CD14-positive monocyte (primary cell): ENCODE data around the gene SCAI. TPM values are rescaled to one million over a fixed set of nuclear protein-coding genes. Genes with fewer than 3 reads are reported as not detected.
"Not testable (repeated sequence)": the region's sequence is repeated elsewhere in the genome, so short reads cannot be mapped to it uniquely, and the experiment has no call there.

Source experiments
- DNase-seq, 3 donors: peaks; one replicate each; pipeline ENCODE4 v3.0.0-alpha.2; 2011 to 2022
- H2AFZ ChIP-seq: 2 replicates; pipeline ENCODE4 v1.6.0; 2012; ENCODE audit warnings: mild to moderate bottlenecking, low read depth, low read length, inconsistent platforms; ENCODE audit not compliant: insufficient read depth, poor library complexity, severe bottlenecking
- H3K27ac ChIP-seq, 2 donors: 1 replicate in 1 of 2; 2 replicates in 1 of 2; pipeline ENCODE4 v1.5.1; 2012 to 2013; ENCODE audit warnings: low read length in 2 of 2, control low read depth in 1 of 2, inconsistent platforms in 1 of 2, low read depth in 1 of 2, mild to moderate bottlenecking in 1 of 2
- H3K27me3 ChIP-seq, 2 donors: one replicate each; pipeline versions ENCODE4 v1.6.0 to v1.6.1; 2011 to 2013; ENCODE audit warnings: low read length in 2 of 2; ENCODE audit not compliant: control insufficient read depth in 2 of 2, insufficient read depth in 2 of 2
- H3K36me3 ChIP-seq, 2 donors: replicated peaks in 1 of 2; 1 replicate in 1 of 2; 2 replicates in 1 of 2; pipeline versions ENCODE4 v1.5.1 to v1.6.1; 2012 to 2013; ENCODE audit warnings: low read length in 2 of 2, control low read depth in 1 of 2, inconsistent platforms in 1 of 2, mild to moderate bottlenecking in 1 of 2; ENCODE audit not compliant: insufficient read depth in 2 of 2, control insufficient read depth in 1 of 2
- H3K4me1 ChIP-seq, 2 donors: 1 replicate in 1 of 2; 2 replicates in 1 of 2; pipeline versions ENCODE4 v1.5.1 to v1.6.1; 2012 to 2013; ENCODE audit warnings: low read length in 2 of 2, control low read depth in 1 of 2, inconsistent platforms in 1 of 2, mild to moderate bottlenecking in 1 of 2, moderate library complexity in 1 of 2; ENCODE audit not compliant: insufficient read depth in 2 of 2, control insufficient read depth in 1 of 2
- H3K4me2 ChIP-seq: replicated peaks from 2 replicates; pipeline ENCODE3; 2012; ENCODE audit warnings: low read length, moderate library complexity, mild to moderate bottlenecking; ENCODE audit not compliant: poor library complexity, severe bottlenecking; ENCODE audit errors: extremely low read depth
- H3K4me3 ChIP-seq, 3 experiments: fragments of 200-600 bp in 1 of 3; sonication (generic) in 1 of 3; replicated peaks in 1 of 3; 1 replicate in 2 of 3; 2 replicates in 1 of 3; pipeline ENCODE4 v1.5.1; 2011 to 2013; ENCODE audit warnings: low read length in 3 of 3, mild to moderate bottlenecking in 3 of 3, control low read depth in 2 of 3, low read depth in 2 of 3, inconsistent platforms in 1 of 3, moderate library complexity in 1 of 3
- H3K79me2 ChIP-seq: 2 replicates; pipeline ENCODE4 v1.6.0; 2012; ENCODE audit warnings: mild to moderate bottlenecking, control low read depth, inconsistent platforms, low read length, moderate library complexity; ENCODE audit not compliant: insufficient read depth
- H3K9ac ChIP-seq: 2 replicates; pipeline ENCODE4 v1.6.0; 2017; ENCODE audit warnings: low read length, mild to moderate bottlenecking; ENCODE audit not compliant: insufficient read depth, poor library complexity, severe bottlenecking
- H3K9me3 ChIP-seq, 2 donors: replicated peaks in 1 of 2; 1 replicate in 1 of 2; 2 replicates in 1 of 2; pipeline versions ENCODE4 v1.5.1 to v1.6.1; 2012 to 2013; ENCODE audit warnings: low read length in 2 of 2, control low read depth in 1 of 2; ENCODE audit not compliant: control insufficient read depth in 1 of 2, insufficient read depth in 1 of 2
- H4K20me1 ChIP-seq: 2 replicates; pipeline ENCODE4 v1.6.0; 2012; ENCODE audit warnings: mild to moderate bottlenecking, low read length, control low read depth, moderate library complexity; ENCODE audit not compliant: insufficient read depth
- H3K27ac Mint-ChIP-seq, 7 donors: one replicate each; pipeline ENCODE4 v1.8.0; 2020; ENCODE audit warnings: mild to moderate bottlenecking in 7 of 7, mixed read lengths in 7 of 7, moderate library complexity in 6 of 7, inconsistent platforms in 2 of 7
- H3K27me3 Mint-ChIP-seq, 3 donors: one replicate each; pipeline ENCODE4 v1.8.0; 2021 to 2022; ENCODE audit warnings: low read depth in 3 of 3, mild to moderate bottlenecking in 3 of 3, mixed read lengths in 3 of 3, moderate library complexity in 3 of 3, inconsistent platforms in 1 of 3
- H3K36me3 Mint-ChIP-seq, 2 donors: one replicate each; pipeline ENCODE4 v1.8.0; 2020; ENCODE audit warnings: mixed read lengths in 2 of 2, inconsistent platforms in 1 of 2, mild to moderate bottlenecking in 1 of 2
- H3K4me1 Mint-ChIP-seq: one replicate; pipeline ENCODE4 v1.8.0; 2020; ENCODE audit warnings: mild to moderate bottlenecking, mixed read lengths
- H3K4me3 Mint-ChIP-seq, 2 donors: one replicate each; pipeline ENCODE4 v1.8.0; 2020; ENCODE audit warnings: mild to moderate bottlenecking in 2 of 2, mixed read lengths in 2 of 2, moderate library complexity in 1 of 2
- H3K9me3 Mint-ChIP-seq, 7 donors: one replicate each; pipeline ENCODE4 v1.8.0; 2020 to 2022; ENCODE audit warnings: mixed read lengths in 7 of 7, mild to moderate bottlenecking in 6 of 7, moderate library complexity in 6 of 7, inconsistent platforms in 2 of 7
- WGBS: methylation state at CpG from one replicate; pipeline ENCODE4 v1.1.5; 2013; ENCODE audit warnings: missing lambda C conversion rate; ENCODE audit not compliant: insufficient coverage; 5-methylcytosine and 5-hydroxymethylcytosine counted together
- intact Hi-C, 2 donors: fragments of 100-400 bp; cut with micrococcal nuclease; formaldehyde crosslinking; loops; one replicate each; pipeline versions ENCODE4 v1.15.0 to v1.15.1; 2023
- polyA plus RNA-seq, 3 donors: library from polyadenylated mRNA; depleted of rRNA in 1 of 3; unstranded in 2 of 3; stranded (reverse) in 1 of 3; fragments of 300-500 nt in 2 of 3; fragments of >200 nt in 1 of 3; fragmentation: Illumina TruSeq in 2 of 3; gene quantifications; 1 replicate in 2 of 3; 2 replicates in 1 of 3; pipeline ENCODE4 v1.2.3, GENCODE V29; 2012 to 2021
- TF ChIP-seq, protein P1 (sequence below): fragments of 200-600 bp; IDR thresholded peaks from one replicate; pipeline ENCODE4 v1.8.0; 2022; ENCODE audit warnings: antibody characterized with exemption, mild to moderate bottlenecking

SCAI gene
- polyA plus RNA-seq, 3 donors: 0.76 to 1.4 (median 0.84) TPM

- no peak for DNase-seq
- peaks cover 76 to 83% of the 10 kb centered on the region in 2 donors for H3K36me3 ChIP-seq
- TF ChIP-seq, protein P1, sequence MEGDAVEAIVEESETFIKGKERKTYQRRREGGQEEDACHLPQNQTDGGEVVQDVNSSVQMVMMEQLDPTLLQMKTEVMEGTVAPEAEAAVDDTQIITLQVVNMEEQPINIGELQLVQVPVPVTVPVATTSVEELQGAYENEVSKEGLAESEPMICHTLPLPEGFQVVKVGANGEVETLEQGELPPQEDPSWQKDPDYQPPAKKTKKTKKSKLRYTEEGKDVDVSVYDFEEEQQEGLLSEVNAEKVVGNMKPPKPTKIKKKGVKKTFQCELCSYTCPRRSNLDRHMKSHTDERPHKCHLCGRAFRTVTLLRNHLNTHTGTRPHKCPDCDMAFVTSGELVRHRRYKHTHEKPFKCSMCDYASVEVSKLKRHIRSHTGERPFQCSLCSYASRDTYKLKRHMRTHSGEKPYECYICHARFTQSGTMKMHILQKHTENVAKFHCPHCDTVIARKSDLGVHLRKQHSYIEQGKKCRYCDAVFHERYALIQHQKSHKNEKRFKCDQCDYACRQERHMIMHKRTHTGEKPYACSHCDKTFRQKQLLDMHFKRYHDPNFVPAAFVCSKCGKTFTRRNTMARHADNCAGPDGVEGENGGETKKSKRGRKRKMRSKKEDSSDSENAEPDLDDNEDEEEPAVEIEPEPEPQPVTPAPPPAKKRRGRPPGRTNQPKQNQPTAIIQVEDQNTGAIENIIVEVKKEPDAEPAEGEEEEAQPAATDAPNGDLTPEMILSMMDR: no peak
- no peaks in the 10 kb centered on the region for H3K27me3 Mint-ChIP-seq
- H3K9me3 ChIP-seq: no peaks in the 10 kb centered on the region
- H3K9ac ChIP-seq: no peak overlapping the region
- H3K4me2 ChIP-seq: no peak overlapping the region
- WGBS: 100% methylated on average over 1 of the region's 3 CpGs
- H3K27me3 ChIP-seq: no peaks in the 10 kb centered on the region
- H3K79me2 ChIP-seq: no peaks in the 10 kb centered on the region
- no peak overlapping the region for H3K27ac ChIP-seq
- H4K20me1 ChIP-seq: no peaks in the 10 kb centered on the region
- intact Hi-C loops: no loop called here
- H3K4me1 ChIP-seq: peaks cover 7 to 12% of the 10 kb centered on the region in 2 donors
- no peak overlapping the region for H3K4me3 ChIP-seq
- H3K9me3 Mint-ChIP-seq: no peaks in the 10 kb centered on the region
- H3K36me3 Mint-ChIP-seq: peaks cover 64 to 73% of the 10 kb centered on the region in 2 donors
- no peak overlapping the region for H3K4me3 Mint-ChIP-seq
- H3K4me1 Mint-ChIP-seq: peaks cover 10% of the 10 kb centered on the region
- H3K27ac Mint-ChIP-seq: no peak overlapping the region
- H2AFZ ChIP-seq: no peak overlapping the region
Measured at GRCh38 chr9:124928116-124928515, 215.2 kb downstream of the SCAI start.

GRCh38 chr9:124920394-124920793 lies 222.9 kb downstream of the SCAI start:
- H3K79me2 ChIP-seq, H3K27me3 Mint-ChIP-seq, H3K27ac ChIP-seq, H2AFZ ChIP-seq, H3K4me3 ChIP-seq, H3K4me1 Mint-ChIP-seq, H3K9me3 Mint-ChIP-seq, H3K9ac ChIP-seq, intact Hi-C loops, H4K20me1 ChIP-seq, H3K4me3 Mint-ChIP-seq, DNase-seq, H3K9me3 ChIP-seq, H3K27ac Mint-ChIP-seq, H3K27me3 ChIP-seq, H3K4me1 ChIP-seq, H3K4me2 ChIP-seq: not testable (repeated sequence)
- 97% methylated on average over 4 of the region's 6 CpGs for whole genome bisulfite sequencing
- H3K36me3 Mint-ChIP-seq: peaks cover 59 to 85% of the 10 kb centered on the region in 2 donors
- peaks cover 66 to 76% of the 10 kb centered on the region in 2 donors for H3K36me3 ChIP-seq
